BJ (cell line): ENCODE measurements around the gene ADCK2. TPM values are rescaled to one million over a fixed set of nuclear protein-coding genes. Genes with fewer than 3 reads are reported as not detected.

Source experiments
- CTCF ChIA-PET: fragments of 350-600 bp; formaldehyde crosslinking; extraction: SDS; loops from one replicate; lab custom pipeline; 2021; ENCODE audit warnings: antibody characterized with exemption, inconsistent platforms; lab: Yijun Ruan, JAX
- POLR2A ChIA-PET: fragments of 300-600 bp; sonication (Branson Sonifier 250); formaldehyde crosslinking; extraction: SDS; loops from one replicate; lab custom pipeline; 2021; ENCODE audit warnings: antibody characterized with exemption; lab: Charles Lee
- DNase-seq: peaks from one replicate; pipeline ENCODE4 v3.0.0-alpha.2; 2011; ENCODE audit warnings: low read depth
- H3K27me3 ChIP-seq: 2 replicates; pipeline ENCODE4 v1.6.0; 2011; ENCODE audit warnings: low read length; ENCODE audit not compliant: control insufficient read depth, insufficient read depth
- H3K36me3 ChIP-seq: 2 replicates; pipeline ENCODE4 v1.5.1; 2011; ENCODE audit warnings: low read length; ENCODE audit not compliant: control insufficient read depth, insufficient read depth
- H3K4me3 ChIP-seq: 2 replicates; pipeline ENCODE4 v1.5.1; 2011; ENCODE audit warnings: low read depth, mild to moderate bottlenecking, control low read depth, low read length
- polyA plus RNA-seq: library from polyadenylated mRNA; depleted of rRNA; stranded (reverse); fragments of >200 nt; gene quantifications from 2 replicates; pipeline ENCODE4 v1.2.3, GENCODE V29; 2011
- TF ChIP-seq, protein P1 (sequence below): IDR thresholded peaks from 2 replicates; pipeline ENCODE4 v1.5.1; 2011; ENCODE audit warnings: low read depth, mild to moderate bottlenecking, control low read depth, inconsistent platforms, low read length, moderate library complexity; ENCODE audit not compliant: insufficient read depth

Gene ADCK2
- polyA plus RNA-seq, 1 experiment, result 15.4 TPM

DNA sequence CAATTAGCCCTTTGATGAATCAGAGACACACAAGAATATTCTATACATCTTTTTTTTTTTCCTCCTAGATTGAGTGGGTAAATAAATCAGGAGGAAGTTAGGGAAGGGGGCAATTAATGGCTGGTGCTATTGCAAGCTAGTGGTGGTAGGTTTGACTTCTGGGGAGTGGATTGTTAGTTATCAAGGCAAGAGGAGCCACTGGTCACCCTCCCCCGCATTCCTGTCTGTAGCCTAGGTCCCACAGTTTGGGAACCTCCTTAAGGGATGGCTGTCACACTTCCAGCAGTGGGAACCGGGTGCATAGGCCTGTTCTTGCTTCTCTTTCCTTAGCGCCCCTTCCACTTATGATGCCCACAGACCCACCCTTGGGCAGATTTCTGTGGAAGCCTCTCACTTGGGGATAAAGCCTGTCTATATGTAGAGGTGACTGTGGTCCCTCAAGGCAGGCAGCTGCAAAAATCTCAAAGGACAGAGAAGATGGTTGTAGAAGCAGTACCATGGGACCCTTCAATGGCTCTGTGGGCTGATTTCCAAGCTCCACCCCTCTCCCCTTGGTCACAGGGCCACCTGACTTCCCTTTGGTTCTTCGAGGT is 2.3 kb upstream of the ADCK2 start:
- ChIA-PET CTCF (interaction anchor here (2.1 kb wide), 1 partner anchor 10 kb away, joined by 9 read pairs; no protein-coding TSS in a partner anchor), POLR2A (no interaction called here)
- TF ChIP-seq, protein P1, sequence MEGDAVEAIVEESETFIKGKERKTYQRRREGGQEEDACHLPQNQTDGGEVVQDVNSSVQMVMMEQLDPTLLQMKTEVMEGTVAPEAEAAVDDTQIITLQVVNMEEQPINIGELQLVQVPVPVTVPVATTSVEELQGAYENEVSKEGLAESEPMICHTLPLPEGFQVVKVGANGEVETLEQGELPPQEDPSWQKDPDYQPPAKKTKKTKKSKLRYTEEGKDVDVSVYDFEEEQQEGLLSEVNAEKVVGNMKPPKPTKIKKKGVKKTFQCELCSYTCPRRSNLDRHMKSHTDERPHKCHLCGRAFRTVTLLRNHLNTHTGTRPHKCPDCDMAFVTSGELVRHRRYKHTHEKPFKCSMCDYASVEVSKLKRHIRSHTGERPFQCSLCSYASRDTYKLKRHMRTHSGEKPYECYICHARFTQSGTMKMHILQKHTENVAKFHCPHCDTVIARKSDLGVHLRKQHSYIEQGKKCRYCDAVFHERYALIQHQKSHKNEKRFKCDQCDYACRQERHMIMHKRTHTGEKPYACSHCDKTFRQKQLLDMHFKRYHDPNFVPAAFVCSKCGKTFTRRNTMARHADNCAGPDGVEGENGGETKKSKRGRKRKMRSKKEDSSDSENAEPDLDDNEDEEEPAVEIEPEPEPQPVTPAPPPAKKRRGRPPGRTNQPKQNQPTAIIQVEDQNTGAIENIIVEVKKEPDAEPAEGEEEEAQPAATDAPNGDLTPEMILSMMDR, result no peak
- H3K36me3 ChIP-seq, result no peaks in the 10 kb centered on the region
- DNase-seq, result no peak
- no peak overlapping the region for H3K4me3 ChIP-seq
- peaks cover 3% of the 10 kb centered on the region for H3K27me3 ChIP-seq

DNA sequence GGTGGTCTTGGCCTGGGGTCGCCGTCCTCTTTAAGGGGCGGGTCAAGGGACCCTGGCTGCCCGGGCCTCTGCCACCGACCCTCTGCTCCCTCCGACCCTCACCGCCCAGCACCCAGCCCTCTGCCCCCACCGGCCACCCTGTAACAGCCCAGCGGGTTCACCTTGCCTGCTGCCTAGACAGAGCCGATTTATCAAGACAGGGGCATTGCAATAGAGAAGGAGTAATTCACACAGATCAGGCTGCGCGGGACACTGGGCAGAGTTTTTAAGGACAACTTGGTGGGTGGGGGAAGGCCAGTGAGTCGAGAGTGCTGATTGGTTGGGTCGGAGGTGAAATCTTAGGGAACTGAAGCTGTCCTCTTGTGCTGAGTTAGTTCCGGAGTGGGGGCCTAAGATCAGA is 779 bp upstream of the ADCK2 start:
- Histone ChIP-seq H3K27me3 (no peaks in the 10 kb centered on the region; the same call in 1 of the 2 replicates), H3K36me3 (no peaks in the 10 kb centered on the region), H3K4me3 (no peak overlapping the region)
- DNase-seq, result no peak
- ChIA-PET CTCF (no interaction called here), POLR2A (no interaction called here)
- TF ChIP-seq, protein P1, result no peak

DNA sequence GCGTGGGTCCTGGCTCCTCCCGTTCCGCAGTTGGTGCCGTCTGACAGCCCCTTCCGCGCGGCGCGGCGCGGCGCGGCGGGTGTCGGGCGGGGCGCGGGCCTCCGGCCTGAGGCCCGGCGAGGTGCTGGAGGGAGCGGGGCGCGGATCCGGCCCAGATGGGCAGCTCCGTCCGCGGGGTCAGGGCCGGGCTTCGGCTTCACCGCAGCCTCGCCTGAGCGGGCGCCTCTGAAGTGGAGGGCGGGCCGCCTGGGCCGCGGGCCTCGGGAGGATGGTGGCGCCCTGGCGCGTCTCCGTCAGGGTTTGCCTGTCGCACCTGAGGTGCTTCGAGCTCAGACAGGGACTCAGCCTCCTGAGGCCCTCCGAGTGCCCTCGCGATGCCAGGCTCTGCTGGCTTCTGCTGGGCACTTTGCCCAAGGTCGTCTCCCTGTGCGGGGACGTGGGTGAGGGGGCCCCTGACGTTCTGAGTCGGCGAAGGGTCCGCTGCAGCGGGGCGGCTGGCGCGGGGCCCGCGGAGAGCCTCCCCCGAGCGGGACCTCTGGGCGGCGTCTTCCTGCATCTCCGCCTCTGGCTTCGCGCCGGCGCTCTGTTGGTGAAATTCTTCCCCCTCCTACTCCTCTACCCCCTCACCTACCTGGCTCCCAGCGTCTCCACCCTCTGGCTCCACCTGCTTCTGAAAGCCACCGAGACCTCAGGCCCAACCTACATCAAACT is 473 bp downstream of the ADCK2 start:
- ChIA-PET CTCF (interaction anchor here (0.9 to 3.3 kb wide), 4 partner anchors 13 to 156 kb away, joined by 3 to 12 read pairs (median 8); no protein-coding TSS in a partner anchor), POLR2A (no interaction called here)
- no peak for DNase-seq
- H3K4me3 ChIP-seq, result peak overlapping the region; percentile 65
- TF ChIP-seq, protein P1, result no peak
- H3K27me3 ChIP-seq, result no peaks in the 10 kb centered on the region
- no peaks in the 10 kb centered on the region for H3K36me3 ChIP-seq

DNA sequence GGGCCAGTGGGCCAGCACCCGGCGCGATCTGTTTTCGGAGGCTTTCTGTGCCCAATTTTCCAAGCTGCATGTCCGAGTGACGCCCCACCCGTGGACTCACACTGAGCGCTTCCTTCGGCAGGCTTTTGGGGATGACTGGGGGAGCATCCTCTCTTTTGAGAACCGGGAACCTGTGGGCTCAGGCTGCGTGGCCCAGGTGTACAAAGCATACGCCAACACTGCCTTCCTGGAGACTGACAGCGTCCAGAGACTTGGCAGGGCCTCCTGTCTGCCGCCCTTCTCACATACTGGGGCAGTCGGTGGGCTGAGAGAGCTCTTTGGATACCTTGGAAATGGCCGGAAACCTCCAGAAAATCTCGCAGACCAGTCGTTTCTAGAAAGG is 1.0 kb downstream of the ADCK2 start:
- DNase-seq, result no peak
- H3K36me3 ChIP-seq, result no peaks in the 10 kb centered on the region; the same call in none of the 2 replicates
- H3K4me3 ChIP-seq, result peak overlapping the region; percentile 65
- CTCF ChIA-PET, result interaction anchor here (0.9 to 3.3 kb wide), 5 partner anchors 11 to 156 kb away, joined by 3 to 21 read pairs (median 11); no protein-coding TSS in a partner anchor
- POLR2A ChIA-PET, result interaction anchor here (0.7 kb wide), 1 partner anchor 12 kb away, joined by 3 read pairs; no protein-coding TSS in a partner anchor
- TF ChIP-seq, protein P1, result no peak
- no peaks in the 10 kb centered on the region for H3K27me3 ChIP-seq

DNA sequence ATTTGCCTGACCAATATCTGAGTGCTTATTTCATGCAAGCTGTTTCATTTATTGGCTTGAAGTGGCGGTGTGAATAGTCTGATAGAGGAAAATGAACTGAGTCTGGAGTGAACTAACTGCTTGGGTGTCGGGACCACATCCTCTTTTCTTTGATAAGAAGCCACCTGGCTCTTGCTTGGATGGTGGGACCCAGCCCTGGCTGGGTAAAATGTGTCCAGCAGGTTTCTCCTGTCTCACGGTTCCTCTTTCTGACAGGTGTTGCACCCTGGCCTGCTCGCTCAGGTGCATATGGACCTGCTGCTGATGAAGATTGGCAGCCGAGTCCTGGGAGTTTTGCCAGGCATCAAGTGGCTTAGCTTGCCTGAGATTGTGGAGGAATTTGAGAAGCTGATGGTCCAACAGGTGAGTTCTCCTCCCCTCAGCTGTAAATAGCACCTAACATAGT is 1.6 kb downstream of the ADCK2 start:
- Histone ChIP-seq H3K4me3 (no peak overlapping the region), H3K36me3 (no peaks in the 10 kb centered on the region; the same call in none of the 2 replicates), H3K27me3 (no peaks in the 10 kb centered on the region)
- POLR2A ChIA-PET, result interaction anchor here (0.7 kb wide), 1 partner anchor 11 kb away, joined by 3 read pairs; no protein-coding TSS in a partner anchor
- TF ChIP-seq, protein P1, result no peak
- DNase-seq, result no peak
- CTCF ChIA-PET, result interaction anchor here (0.6 to 3.3 kb wide), 7 partner anchors 11 to 859 kb away, joined by 3 to 21 read pairs (median 6); no protein-coding TSS in a partner anchor
